Erythroblast (primary cell): ENCODE results near the gene JAZF1.

Source experiments
- GATA1 ChIP-seq: IDR thresholded peaks from 2 replicates; pipeline ENCODE4 v1.6.1; 2011; ENCODE audit warnings: low read depth, mild to moderate bottlenecking, control low read depth, low read length, moderate library complexity
- POLR2A ChIP-seq: IDR thresholded peaks from 2 replicates; pipeline ENCODE4 v1.6.1; 2011; ENCODE audit warnings: mild to moderate bottlenecking, low read length

DNA sequence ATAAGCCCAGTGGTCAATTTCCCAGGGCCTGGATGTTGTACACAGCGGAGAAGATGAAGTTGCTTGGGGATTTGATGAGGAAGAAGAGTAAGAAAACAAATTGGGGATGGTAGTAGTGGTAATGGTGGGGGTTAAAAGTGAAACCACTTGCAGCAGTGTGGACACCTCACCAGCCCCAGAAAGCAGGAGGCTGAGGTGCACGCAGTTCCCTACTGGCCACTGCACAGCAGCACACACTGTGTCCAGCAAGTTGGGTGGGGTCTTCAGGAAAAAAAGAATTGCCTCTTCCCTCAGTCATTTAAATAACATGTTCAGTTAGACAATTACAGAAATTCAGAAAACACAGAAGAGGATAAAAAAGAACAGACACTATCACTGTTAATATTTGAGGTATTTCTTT is 344.1 kb downstream of the JAZF1 start:
- TF ChIP-seq POLR2A (no peak), GATA1 (no peak)
